ENCODE measurements around the gene ZBTB2. TPM values are rescaled to one million over a fixed set of nuclear protein-coding genes. Genes with fewer than 3 reads are reported as not detected.

ZBTB2 gene
- 1 to 10 TPM; 4.6 to 5.3 TPM for polyA plus RNA-seq

GRCh38 chr6:151391471-151392413, at the start of gene ZBTB2:
ZBTB2 (minus strand) TSS chr6:151391559; CDS start chr6:151373637, 17,922 bp downstream.
- WGBS, 2 donors = 1% methylated on average over 44 to 51 of the region's 57 CpGs
- peaks cover 0 to 2% of the 10 kb centered on the region in 2 donors for H3K4me1 ChIP-seq (ENCODE audit: control insufficient read depth in 2 of 2, insufficient read depth in 2 of 2, low read length in 1 of 2)
- no peaks in the 10 kb centered on the region for H3K9me3 ChIP-seq (ENCODE audit: control insufficient read depth in 2 of 2, insufficient read depth in 1 of 2, low read depth in 1 of 2, low read length in 1 of 2)

GRCh38 chr6:151440930-151441329, 49.6 kb upstream of the ZBTB2 start:
- H3K4me3 ChIP-seq (ENCODE audit: low read depth in 1 of 2, low read length in 2 of 2) = no peak overlapping the region
- peaks cover 0 to 3% of the 10 kb centered on the region in 2 donors for H3K36me3 ChIP-seq (ENCODE audit: control insufficient read depth in 2 of 2, insufficient read depth in 2 of 2, low read length in 1 of 2)
- WGBS, 2 donors = 62 to 69% methylated on average over 2 of the region's 2 CpGs
- no peaks in the 10 kb centered on the region for H3K4me1 ChIP-seq (ENCODE audit: control insufficient read depth in 2 of 2, insufficient read depth in 2 of 2, low read length in 1 of 2)
- H3K27ac ChIP-seq (ENCODE audit: low read depth in 2 of 2, low read length in 1 of 2) = no peak overlapping the region
- H3K9me3 ChIP-seq (ENCODE audit: control insufficient read depth in 2 of 2, insufficient read depth in 1 of 2, low read depth in 1 of 2, low read length in 1 of 2) = no peaks in the 10 kb centered on the region
- H3K27me3 ChIP-seq (ENCODE audit: control insufficient read depth in 1 of 2, insufficient read depth in 2 of 2, low read length in 2 of 2) = no peaks in the 10 kb centered on the region

More at GRCh38 chr6:151391471-151392413, at the start of gene ZBTB2:
- Histone ChIP-seq H3K27ac (ENCODE audit: low read depth in 2 of 2, low read length in 1 of 2) (peak within 1 kb of the TSS; percentile 99 to 100), H3K4me3 (ENCODE audit: low read depth in 1 of 2, low read length in 2 of 2) (peak within 1 kb of the TSS; percentile 94 to 99), H3K36me3 (ENCODE audit: control insufficient read depth in 2 of 2, insufficient read depth in 2 of 2, low read length in 1 of 2) (no peaks in the 10 kb centered on the region), H3K27me3 (ENCODE audit: control insufficient read depth in 1 of 2, insufficient read depth in 2 of 2, low read length in 2 of 2) (no peaks in the 10 kb centered on the region)

DNA sequence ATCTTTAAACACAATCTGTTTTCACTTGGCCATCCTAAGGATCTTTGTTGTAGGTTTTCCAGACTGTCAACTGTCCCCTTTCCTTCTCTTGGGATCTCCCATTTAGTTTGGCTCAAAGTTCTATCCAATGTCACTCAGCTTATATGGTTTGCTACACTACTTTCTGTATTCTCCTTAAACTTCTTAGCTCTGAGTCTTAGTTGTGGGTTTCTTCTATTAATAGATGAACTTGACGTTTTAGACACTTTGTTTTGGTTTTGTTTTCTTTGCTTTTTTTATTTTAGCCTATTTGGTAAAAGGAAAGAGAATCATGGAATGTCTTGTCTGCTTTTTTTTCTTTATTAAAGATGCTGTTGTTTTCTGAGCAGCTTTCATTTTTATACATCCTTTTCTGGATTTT, 49.1 kb upstream of the ZBTB2 start:
- H3K4me3 ChIP-seq (ENCODE audit: low read depth in 1 of 2, low read length in 2 of 2) = no peak overlapping the region
- no peak overlapping the region for H3K27ac ChIP-seq (ENCODE audit: low read depth in 2 of 2, low read length in 1 of 2)
- no peaks in the 10 kb centered on the region for H3K9me3 ChIP-seq (ENCODE audit: control insufficient read depth in 2 of 2, insufficient read depth in 1 of 2, low read depth in 1 of 2, low read length in 1 of 2)
- peaks cover 0 to 3% of the 10 kb centered on the region in 2 donors for H3K36me3 ChIP-seq (ENCODE audit: control insufficient read depth in 2 of 2, insufficient read depth in 2 of 2, low read length in 1 of 2)
- no peaks in the 10 kb centered on the region for H3K4me1 ChIP-seq (ENCODE audit: control insufficient read depth in 2 of 2, insufficient read depth in 2 of 2, low read length in 1 of 2)
- no peaks in the 10 kb centered on the region for H3K27me3 ChIP-seq (ENCODE audit: control insufficient read depth in 1 of 2, insufficient read depth in 2 of 2, low read length in 2 of 2)
- WGBS, 2 donors = 15 to 27% methylated on average over 1 of the region's 1 CpG

- no peaks in the 10 kb centered on the region for H3K27me3 ChIP-seq (ENCODE audit: control insufficient read depth in 1 of 2, insufficient read depth in 2 of 2, low read length in 2 of 2)
- H3K4me1 ChIP-seq (ENCODE audit: control insufficient read depth in 2 of 2, insufficient read depth in 2 of 2, low read length in 1 of 2) = no peaks in the 10 kb centered on the region
- H3K9me3 ChIP-seq (ENCODE audit: control insufficient read depth in 2 of 2, insufficient read depth in 1 of 2, low read depth in 1 of 2, low read length in 1 of 2) = no peaks in the 10 kb centered on the region
- no peaks in the 10 kb centered on the region for H3K36me3 ChIP-seq (ENCODE audit: control insufficient read depth in 2 of 2, insufficient read depth in 2 of 2, low read length in 1 of 2)
- H3K4me3 ChIP-seq (ENCODE audit: low read depth in 1 of 2, low read length in 2 of 2) = no peak overlapping the region
- H3K27ac ChIP-seq (ENCODE audit: low read depth in 2 of 2, low read length in 1 of 2) = no peak overlapping the region
Measured at GRCh38 chr6:151437401-151437800, 46.0 kb upstream of the ZBTB2 start.

DNA sequence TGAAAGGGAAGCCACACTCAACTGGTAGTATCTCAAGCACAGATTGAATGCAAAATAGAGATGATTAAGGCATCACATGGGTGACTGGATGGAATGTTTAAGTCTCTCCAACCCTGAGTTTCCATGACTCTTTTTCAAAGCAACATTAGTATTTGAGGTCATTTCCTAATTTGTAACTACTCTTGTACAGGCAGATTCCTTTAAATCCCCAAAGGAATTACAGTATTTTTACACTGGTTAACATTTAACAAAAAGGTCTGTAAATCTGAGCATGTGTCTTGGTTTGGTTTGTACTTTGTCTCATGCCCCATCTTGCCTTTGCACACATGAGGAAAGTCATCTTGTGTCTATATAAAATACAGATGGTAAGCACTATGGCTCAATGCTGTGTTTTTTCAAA, 45.4 kb upstream of the ZBTB2 start:
- H3K9me3 ChIP-seq (ENCODE audit: control insufficient read depth in 2 of 2, insufficient read depth in 1 of 2, low read depth in 1 of 2, low read length in 1 of 2) = no peaks in the 10 kb centered on the region
- H3K36me3 ChIP-seq (ENCODE audit: control insufficient read depth in 2 of 2, insufficient read depth in 2 of 2, low read length in 1 of 2) = no peaks in the 10 kb centered on the region
- H3K27me3 ChIP-seq (ENCODE audit: control insufficient read depth in 1 of 2, insufficient read depth in 2 of 2, low read length in 2 of 2) = no peaks in the 10 kb centered on the region
- peak overlapping the region in 1 of 2 donors; percentile 22 for H3K27ac ChIP-seq (ENCODE audit: low read depth in 2 of 2, low read length in 1 of 2)
- no peaks in the 10 kb centered on the region for H3K4me1 ChIP-seq (ENCODE audit: control insufficient read depth in 2 of 2, insufficient read depth in 2 of 2, low read length in 1 of 2)
- H3K4me3 ChIP-seq (ENCODE audit: low read depth in 1 of 2, low read length in 2 of 2) = no peak overlapping the region

GRCh38 chr6:151436300-151436699, 44.9 kb upstream of the ZBTB2 start:
- peaks cover 2% of the 10 kb centered on the region in 2 donors for H3K36me3 ChIP-seq (ENCODE audit: control insufficient read depth in 2 of 2, insufficient read depth in 2 of 2, low read length in 1 of 2)
- peak overlapping the region in 1 of 2 donors; percentile 22 for H3K27ac ChIP-seq (ENCODE audit: low read depth in 2 of 2, low read length in 1 of 2)
- H3K9me3 ChIP-seq (ENCODE audit: control insufficient read depth in 2 of 2, insufficient read depth in 1 of 2, low read depth in 1 of 2, low read length in 1 of 2) = no peaks in the 10 kb centered on the region
- no peak overlapping the region for H3K4me3 ChIP-seq (ENCODE audit: low read depth in 1 of 2, low read length in 2 of 2)
- H3K4me1 ChIP-seq (ENCODE audit: control insufficient read depth in 2 of 2, insufficient read depth in 2 of 2, low read length in 1 of 2) = no peaks in the 10 kb centered on the region
- 60 to 61% methylated on average over 3 of the region's 3 CpGs for WGBS, 2 donors
- no peaks in the 10 kb centered on the region for H3K27me3 ChIP-seq (ENCODE audit: control insufficient read depth in 1 of 2, insufficient read depth in 2 of 2, low read length in 2 of 2)

GRCh38 chr6:151434369-151434768, 43.0 kb upstream of the ZBTB2 start:
- 32 to 52% methylated on average over 2 of the region's 2 CpGs for WGBS, 2 donors
- Histone ChIP-seq H3K4me3 (ENCODE audit: low read depth in 1 of 2, low read length in 2 of 2) (no peak overlapping the region), H3K27ac (ENCODE audit: low read depth in 2 of 2, low read length in 1 of 2) (no peak overlapping the region), H3K27me3 (ENCODE audit: control insufficient read depth in 1 of 2, insufficient read depth in 2 of 2, low read length in 2 of 2) (no peaks in the 10 kb centered on the region), H3K4me1 (ENCODE audit: control insufficient read depth in 2 of 2, insufficient read depth in 2 of 2, low read length in 1 of 2) (no peaks in the 10 kb centered on the region), H3K36me3 (ENCODE audit: control insufficient read depth in 2 of 2, insufficient read depth in 2 of 2, low read length in 1 of 2) (peaks cover 6 to 7% of the 10 kb centered on the region in 2 donors), H3K9me3 (ENCODE audit: control insufficient read depth in 2 of 2, insufficient read depth in 1 of 2, low read depth in 1 of 2, low read length in 1 of 2) (no peaks in the 10 kb centered on the region)

GRCh38 chr6:151432651-151433050, 41.3 kb upstream of the ZBTB2 start:
- Histone ChIP-seq H3K4me3 (ENCODE audit: low read depth in 1 of 2, low read length in 2 of 2) (no peak overlapping the region), H3K9me3 (ENCODE audit: control insufficient read depth in 2 of 2, insufficient read depth in 1 of 2, low read depth in 1 of 2, low read length in 1 of 2) (no peaks in the 10 kb centered on the region), H3K4me1 (ENCODE audit: control insufficient read depth in 2 of 2, insufficient read depth in 2 of 2, low read length in 1 of 2) (no peaks in the 10 kb centered on the region), H3K36me3 (ENCODE audit: control insufficient read depth in 2 of 2, insufficient read depth in 2 of 2, low read length in 1 of 2) (peaks cover 7 to 10% of the 10 kb centered on the region in 2 donors), H3K27ac (ENCODE audit: low read depth in 2 of 2, low read length in 1 of 2) (no peak overlapping the region), H3K27me3 (ENCODE audit: control insufficient read depth in 1 of 2, insufficient read depth in 2 of 2, low read length in 2 of 2) (no peaks in the 10 kb centered on the region)
- 71 to 78% methylated on average over 4 of the region's 4 CpGs for WGBS, 2 donors

GRCh38 chr6:151431337-151431736, 40.0 kb upstream of the ZBTB2 start:
- no peaks in the 10 kb centered on the region for H3K27me3 ChIP-seq (ENCODE audit: control insufficient read depth in 1 of 2, insufficient read depth in 2 of 2, low read length in 2 of 2)
- no peaks in the 10 kb centered on the region for H3K4me1 ChIP-seq (ENCODE audit: control insufficient read depth in 2 of 2, insufficient read depth in 2 of 2, low read length in 1 of 2)
- WGBS, 2 donors = 95 to 97% methylated on average over 3 of the region's 3 CpGs

GRCh38 chr6:151430886-151431285, 39.5 kb upstream of the ZBTB2 start:
- no peaks in the 10 kb centered on the region for H3K9me3 ChIP-seq (ENCODE audit: control insufficient read depth in 2 of 2, insufficient read depth in 1 of 2, low read depth in 1 of 2, low read length in 1 of 2)
- H3K27me3 ChIP-seq (ENCODE audit: control insufficient read depth in 1 of 2, insufficient read depth in 2 of 2, low read length in 2 of 2) = no peaks in the 10 kb centered on the region
- 92 to 96% methylated on average over 3 of the region's 3 CpGs for WGBS, 2 donors
- H3K4me3 ChIP-seq (ENCODE audit: low read depth in 1 of 2, low read length in 2 of 2) = no peak overlapping the region
- H3K4me1 ChIP-seq (ENCODE audit: control insufficient read depth in 2 of 2, insufficient read depth in 2 of 2, low read length in 1 of 2) = no peaks in the 10 kb centered on the region
- H3K27ac ChIP-seq (ENCODE audit: low read depth in 2 of 2, low read length in 1 of 2) = no peak overlapping the region
- H3K36me3 ChIP-seq (ENCODE audit: control insufficient read depth in 2 of 2, insufficient read depth in 2 of 2, low read length in 1 of 2) = peaks cover 7 to 10% of the 10 kb centered on the region in 2 donors

More at GRCh38 chr6:151431337-151431736, 40.0 kb upstream of the ZBTB2 start:
- no peak overlapping the region for H3K4me3 ChIP-seq (ENCODE audit: low read depth in 1 of 2, low read length in 2 of 2)
- peaks cover 7 to 10% of the 10 kb centered on the region in 2 donors for H3K36me3 ChIP-seq (ENCODE audit: control insufficient read depth in 2 of 2, insufficient read depth in 2 of 2, low read length in 1 of 2)
- no peaks in the 10 kb centered on the region for H3K9me3 ChIP-seq (ENCODE audit: control insufficient read depth in 2 of 2, insufficient read depth in 1 of 2, low read depth in 1 of 2, low read length in 1 of 2)
- H3K27ac ChIP-seq (ENCODE audit: low read depth in 2 of 2, low read length in 1 of 2) = no peak overlapping the region
